Gastrocnemius medialis (tissue), 4 donors: ENCODE data around the gene GATM. TPM values are rescaled to one million over a fixed set of nuclear protein-coding genes. Genes with fewer than 3 reads are reported as not detected.

ENCODE experiments used
- ATAC-seq, 2 donors: fragments of 150-250 bp; one replicate each; pipeline ENCODE4 v1.9.1; 2016
- DNase-seq, 2 donors: peaks; one replicate each; pipeline ENCODE4 v3.0.0-alpha.2; 2019
- H3K27ac ChIP-seq, 4 donors: fragments of 200-600 bp; sonication (generic); 1 replicate in 1 of 4; 2 replicates in 3 of 4; pipeline ENCODE4 v1.5.1; 2016 to 2018; ENCODE audit warnings: mild to moderate bottlenecking in 2 of 4, moderate library complexity in 1 of 4
- H3K27me3 ChIP-seq, 3 donors: fragments of 200-600 bp; sonication (generic) in 2 of 3; 1 replicate in 1 of 3; 2 replicates in 2 of 3; pipeline versions ENCODE4 v1.5.1 to v1.6.0; 2016 to 2019; ENCODE audit warnings: mild to moderate bottlenecking in 1 of 3, moderate library complexity in 1 of 3
- H3K36me3 ChIP-seq, 2 donors: fragments of 200-600 bp; sonication (generic) in 1 of 2; one replicate each; pipeline ENCODE4 v1.5.1; 2017 to 2018
- H3K4me1 ChIP-seq, 2 donors: fragments of 200-600 bp; sonication (generic) in 1 of 2; one replicate each; pipeline ENCODE4 v1.5.1; 2016 to 2017; ENCODE audit warnings: mild to moderate bottlenecking in 2 of 2
- H3K4me3 ChIP-seq, 4 donors: fragments of 200-600 bp; sonication (generic) in 3 of 4; 1 replicate in 1 of 4; 2 replicates in 3 of 4; pipeline ENCODE4 v1.5.1; 2016 to 2019; ENCODE audit warnings: mild to moderate bottlenecking in 2 of 4
- H3K9me3 ChIP-seq, 3 donors: fragments of 200-600 bp; sonication (generic) in 2 of 3; 1 replicate in 1 of 3; 2 replicates in 2 of 3; pipeline ENCODE4 v1.5.1; 2016 to 2019
- POLR2A ChIP-seq, 2 donors: fragments of 450-650 bp; IDR thresholded peaks; one replicate each; pipeline ENCODE4 v1.6.1; 2017; ENCODE audit warnings: antibody characterized with exemption in 2 of 2, mild to moderate bottlenecking in 2 of 2, moderate library complexity in 2 of 2
- in situ Hi-C, 4 donors: fragments of 200-750 bp; cut with MboI; loops; one replicate each; pipeline versions ENCODE4 v1.15.0 to v1.8.0; 2017; ENCODE audit warnings: low sequenced_read_pairs in 4 of 4
- intact Hi-C: fragments of 100-400 bp; cut with DNase I; formaldehyde crosslinking; loops from one replicate; pipeline ENCODE4 v1.15.1; 2023; ENCODE audit warnings: low total_unique reads
- total RNA-seq, 4 donors: library from RNA; depleted of rRNA; stranded (reverse); fragments of >200 nt; gene quantifications; one replicate each; pipeline versions ENCODE4 v1.1.0 to v1.2.3, GENCODE V29; 2016
- TF ChIP-seq, protein P1 (sequence below), 5 experiments: fragments of 450-650 bp in 3 of 5; fragments of 200-600 bp in 2 of 5; sonication (generic) in 2 of 5; IDR thresholded peaks in 4 of 5; conservative IDR thresholded peaks in 1 of 5; 1 replicate in 4 of 5; 2 replicates in 1 of 5; pipeline ENCODE4 v1.5.1; 2016 to 2019; ENCODE audit warnings: antibody characterized with exemption in 5 of 5, mild to moderate bottlenecking in 3 of 5, moderate library complexity in 3 of 5

The GATM gene
- total RNA-seq, 4 donors from 2014 or later, result 18.0 to 92.1 (median 35.3) TPM

DNA sequence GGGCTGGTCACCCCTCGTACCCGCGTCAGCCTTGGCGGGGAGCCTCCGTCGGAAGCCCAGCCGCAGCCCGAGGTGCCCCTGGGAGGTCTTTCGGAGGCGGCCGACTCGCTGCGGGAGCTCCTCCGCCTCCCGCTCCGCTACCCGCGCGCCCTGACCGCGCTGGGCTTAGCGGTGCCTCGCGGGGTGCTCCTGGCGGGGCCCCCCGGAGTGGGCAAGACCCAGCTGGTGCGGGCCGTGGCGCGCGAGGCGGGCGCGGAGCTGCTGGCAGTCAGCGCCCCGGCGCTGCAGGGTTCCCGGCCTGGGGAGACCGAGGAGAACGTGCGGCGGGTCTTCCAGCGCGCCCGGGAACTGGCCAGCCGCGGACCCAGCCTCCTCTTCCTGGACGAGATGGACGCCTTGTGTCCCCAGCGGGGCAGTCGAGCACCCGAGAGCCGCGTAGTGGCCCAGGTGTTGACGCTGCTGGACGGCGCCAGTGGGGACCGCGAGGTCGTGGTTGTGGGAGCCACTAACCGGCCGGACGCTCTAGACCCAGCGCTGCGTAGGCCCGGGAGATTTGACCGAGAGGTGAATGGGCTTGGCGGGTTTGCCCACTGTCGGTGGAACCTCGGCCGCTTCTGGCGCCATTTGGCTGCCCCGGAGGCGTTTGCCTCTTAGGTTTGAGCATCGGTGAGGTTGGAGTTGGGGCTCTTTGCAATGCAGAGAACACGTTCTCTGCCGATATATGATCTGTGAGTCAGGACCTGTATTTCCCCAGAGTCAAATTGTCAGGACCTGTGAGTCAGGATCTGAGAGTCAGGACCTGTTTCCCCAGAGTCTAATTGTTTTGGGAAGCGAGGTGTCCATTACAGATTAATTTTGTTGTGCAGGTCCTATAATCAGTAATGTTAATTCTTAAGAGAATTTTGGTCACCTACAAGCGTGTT, 24.9 kb upstream of the GATM start:
- Histone ChIP-seq H3K27ac (peak overlapping the region; percentile 89 to 97 (median 94)), H3K4me3 (peak overlapping the region; percentile 86 to 95 (median 92)), H3K9me3 (no peaks in the 10 kb centered on the region), H3K27me3 (no peaks in the 10 kb centered on the region), H3K4me1 (peaks cover 20 to 30% of the 10 kb centered on the region in 2 donors), H3K36me3 (peaks cover 2 to 32% of the 10 kb centered on the region in 2 donors)
- ATAC-seq, result peak; percentile 7 to 29
- TF ChIP-seq, protein P1, sequence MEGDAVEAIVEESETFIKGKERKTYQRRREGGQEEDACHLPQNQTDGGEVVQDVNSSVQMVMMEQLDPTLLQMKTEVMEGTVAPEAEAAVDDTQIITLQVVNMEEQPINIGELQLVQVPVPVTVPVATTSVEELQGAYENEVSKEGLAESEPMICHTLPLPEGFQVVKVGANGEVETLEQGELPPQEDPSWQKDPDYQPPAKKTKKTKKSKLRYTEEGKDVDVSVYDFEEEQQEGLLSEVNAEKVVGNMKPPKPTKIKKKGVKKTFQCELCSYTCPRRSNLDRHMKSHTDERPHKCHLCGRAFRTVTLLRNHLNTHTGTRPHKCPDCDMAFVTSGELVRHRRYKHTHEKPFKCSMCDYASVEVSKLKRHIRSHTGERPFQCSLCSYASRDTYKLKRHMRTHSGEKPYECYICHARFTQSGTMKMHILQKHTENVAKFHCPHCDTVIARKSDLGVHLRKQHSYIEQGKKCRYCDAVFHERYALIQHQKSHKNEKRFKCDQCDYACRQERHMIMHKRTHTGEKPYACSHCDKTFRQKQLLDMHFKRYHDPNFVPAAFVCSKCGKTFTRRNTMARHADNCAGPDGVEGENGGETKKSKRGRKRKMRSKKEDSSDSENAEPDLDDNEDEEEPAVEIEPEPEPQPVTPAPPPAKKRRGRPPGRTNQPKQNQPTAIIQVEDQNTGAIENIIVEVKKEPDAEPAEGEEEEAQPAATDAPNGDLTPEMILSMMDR (IDR thresholded peaks at IDR 0.05 in 4 of 5, conservative IDR thresholded peaks at IDR 0.05 in 1 of 5), result no peak
- TF ChIP-seq POLR2A (IDR thresholded peaks at IDR 0.05), result peak in 1 of 2 donors; percentile 39
- peak in 1 of 2 donors; percentile 21 for DNase-seq
- intact Hi-C loops, result loop anchor here (1.0 to 5.0 kb wide), 7 partner anchors 25 to 234 kb away; partner anchors contain the start of genes BLOC1S6, GATM and SQOR
- in situ Hi-C loops, result loop anchor here in 3 of 4 donors (10.0 to 25.0 kb wide), 4 partner anchors 98 to 241 kb away; no protein-coding TSS in a partner anchor

GRCh38 chr15:45402162-45402954, 24.0 kb upstream of the GATM start:
- H3K27ac ChIP-seq, result peak overlapping the region; percentile 89 to 97 (median 94)
- no peaks in the 10 kb centered on the region for H3K27me3 ChIP-seq
- peaks cover 20 to 30% of the 10 kb centered on the region in 2 donors for H3K4me1 ChIP-seq
- DNase-seq, result peak; percentile 95 to 97
- peak overlapping the region; percentile 86 to 95 (median 92) for H3K4me3 ChIP-seq
- H3K36me3 ChIP-seq, result peaks cover 2 to 24% of the 10 kb centered on the region in 2 donors
- intact Hi-C loops, result loop anchor here (1.0 to 5.0 kb wide), 7 partner anchors 24 to 235 kb away; partner anchors contain the start of genes BLOC1S6, GATM and SQOR
- in situ Hi-C loops, result loop anchor here in 3 of 4 donors (10.0 to 25.0 kb wide), 4 partner anchors 98 to 240 kb away; no protein-coding TSS in a partner anchor
- TF ChIP-seq POLR2A (IDR thresholded peaks at IDR 0.05), result peak; percentile 67 to 76
- TF ChIP-seq, protein P1 (IDR thresholded peaks at IDR 0.05 in 4 of 5, conservative IDR thresholded peaks at IDR 0.05 in 1 of 5), result no peak
- peak; percentile 98 for ATAC-seq
- no peaks in the 10 kb centered on the region for H3K9me3 ChIP-seq

DNA sequence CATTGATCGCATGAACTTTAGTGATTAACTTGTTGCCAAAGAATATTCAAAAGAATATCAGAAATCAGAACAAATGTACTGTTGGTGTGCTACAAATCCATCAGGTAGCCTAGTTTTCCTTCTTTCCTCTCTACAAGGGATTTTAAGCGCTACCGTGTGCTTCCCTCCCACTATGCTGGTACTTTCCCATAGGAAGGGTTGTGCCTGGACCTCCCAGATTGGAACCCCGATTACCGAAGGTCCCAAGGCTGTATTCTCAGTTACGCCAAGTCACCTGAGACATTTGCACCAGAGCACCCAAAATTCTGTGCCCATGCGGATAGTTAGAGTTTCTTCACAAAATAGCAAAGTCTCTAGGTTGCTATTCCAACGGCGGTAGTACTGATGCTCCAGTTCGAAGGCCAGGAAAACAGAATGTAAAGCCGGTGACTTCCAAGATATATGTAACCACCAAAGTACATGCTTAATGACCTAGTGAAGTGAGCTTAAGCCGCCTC, 23.4 kb upstream of the GATM start:
- Histone ChIP-seq H3K27me3 (no peaks in the 10 kb centered on the region), H3K4me1 (peaks cover 20 to 30% of the 10 kb centered on the region in 2 donors), H3K36me3 (peaks cover 2 to 17% of the 10 kb centered on the region in 2 donors), H3K9me3 (no peaks in the 10 kb centered on the region), H3K27ac (peak overlapping the region; percentile 89 to 97 (median 94)), H3K4me3 (peak overlapping the region; percentile 86 to 95 (median 92))
- intact Hi-C loops (loop anchor here (1.0 to 5.0 kb wide), 7 partner anchors 23 to 236 kb away; partner anchors contain the start of genes BLOC1S6, GATM and SQOR), in situ Hi-C loops (loop anchor here in 3 of 4 donors (10.0 to 25.0 kb wide), 4 partner anchors 97 to 239 kb away; no protein-coding TSS in a partner anchor)
- DNase-seq, result no peak
- ATAC-seq, result peak; percentile 21 to 22
- no peak for TF ChIP-seq POLR2A (IDR thresholded peaks at IDR 0.05)
- TF ChIP-seq, protein P1 (IDR thresholded peaks at IDR 0.05 in 4 of 5, conservative IDR thresholded peaks at IDR 0.05 in 1 of 5), result no peak
